GM18511 (cell line): ENCODE data around the gene ALDH1L1.

ENCODE experiments used
- ATAC-seq: cut with Tn5 transposase; IDR thresholded peaks from one replicate; pipeline ENCODE4 v1.9.1; 2021; ENCODE audit warnings: mild to moderate bottlenecking, moderate library complexity; ENCODE audit not compliant: unreplicated experiment

ALDH1L1 gene

GRCh38 chr3:126197343-126197742 is 17.0 kb upstream of the ALDH1L1 start:
- ATAC-seq: no peak

- ATAC-seq: no peak
Observed at GRCh38 chr3:126194713-126195305, 14.4 kb upstream of the ALDH1L1 start.

- no peak for ATAC-seq
Observed at GRCh38 chr3:126191246-126191645, 10.9 kb upstream of the ALDH1L1 start.

GRCh38 chr3:126187920-126188319 is 7.5 kb upstream of the ALDH1L1 start:
- no peak for ATAC-seq

- ATAC-seq: no peak
Observed at GRCh38 chr3:126186749-126187148, 6.4 kb upstream of the ALDH1L1 start.

GRCh38 chr3:126186271-126186670 is 5.9 kb upstream of the ALDH1L1 start:
- ATAC-seq: no peak

GRCh38 chr3:126184465-126185000 is 4.1 kb upstream of the ALDH1L1 start:
- ATAC-seq: no peak

- no peak for ATAC-seq
Observed at GRCh38 chr3:126181398-126181725, 976 bp upstream of the ALDH1L1 start.

GRCh38 chr3:126179825-126180476 is 435 bp downstream of the ALDH1L1 start:
- ATAC-seq: no peak

GRCh38 chr3:126170073-126170777 is 10.2 kb downstream of the ALDH1L1 start:
- no peak for ATAC-seq

- no peak for ATAC-seq
Observed at GRCh38 chr3:126167566-126167965, 12.8 kb downstream of the ALDH1L1 start.

- ATAC-seq: no peak
Observed at GRCh38 chr3:126166009-126166408, 14.4 kb downstream of the ALDH1L1 start.

GRCh38 chr3:126161309-126161708 is 19.1 kb downstream of the ALDH1L1 start:
- no peak for ATAC-seq

GRCh38 chr3:126160243-126161210 is 19.9 kb downstream of the ALDH1L1 start:
- ATAC-seq: no peak

GRCh38 chr3:126159476-126159875 is 20.9 kb downstream of the ALDH1L1 start:
- ATAC-seq: no peak

- ATAC-seq: no peak
Observed at GRCh38 chr3:126158912-126159454, 21.4 kb downstream of the ALDH1L1 start.

- ATAC-seq: no peak
Observed at GRCh38 chr3:126158016-126158911, 22.1 kb downstream of the ALDH1L1 start.

GRCh38 chr3:126157083-126157768 is 23.2 kb downstream of the ALDH1L1 start:
- ATAC-seq: no peak

- ATAC-seq: no peak
Observed at GRCh38 chr3:126156468-126156867, 23.9 kb downstream of the ALDH1L1 start.
